DLD1 (cell line): ENCODE data around the gene BRMS1.
"Not testable (repeated sequence)": the region's sequence is repeated elsewhere in the genome, so short reads cannot be mapped to it uniquely, and the experiment has no call there.

Source experiments
- in situ Hi-C: cut with HindIII; loops from 2 replicates; pipeline ENCODE4 v1.10.0; 2017; ENCODE audit warnings: low sequenced_read_pairs

Gene BRMS1

GRCh38 chr11:66326261-66327111 is 18.4 kb downstream of the BRMS1 start:
- in situ Hi-C loops: no loop called here

DNA sequence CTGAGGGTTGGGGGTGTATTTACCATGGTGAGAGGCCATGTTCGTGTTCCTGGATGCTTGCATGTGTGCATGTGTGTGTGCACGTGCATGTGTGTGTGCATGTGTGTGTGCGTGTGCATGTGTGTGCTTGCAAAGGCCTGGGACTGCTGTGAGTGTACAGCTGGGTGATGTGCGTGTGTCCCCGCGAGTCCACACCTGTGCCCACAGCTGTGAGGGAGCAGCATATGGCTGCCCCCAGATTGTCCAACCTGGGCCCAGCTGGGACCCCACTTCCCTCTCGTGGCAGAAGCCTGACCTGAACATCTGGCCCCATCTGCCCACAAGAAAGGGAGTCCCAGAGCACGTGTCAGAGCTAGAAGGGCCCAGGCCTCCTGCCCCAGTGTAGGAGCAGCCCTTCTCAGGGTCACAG is 19.6 kb downstream of the BRMS1 start:
- in situ Hi-C loops: no loop called here

- in situ Hi-C loops: no loop called here
Observed at GRCh38 chr11:66324664-66325063, 20.2 kb downstream of the BRMS1 start.

GRCh38 chr11:66323684-66324083 is 21.2 kb downstream of the BRMS1 start:
- in situ Hi-C loops: no loop called here

GRCh38 chr11:66322732-66323427 is 22.0 kb downstream of the BRMS1 start:
- in situ Hi-C loops: no loop called here

GRCh38 chr11:66321606-66322005 is 23.3 kb downstream of the BRMS1 start:
- in situ Hi-C loops: no loop called here

DNA sequence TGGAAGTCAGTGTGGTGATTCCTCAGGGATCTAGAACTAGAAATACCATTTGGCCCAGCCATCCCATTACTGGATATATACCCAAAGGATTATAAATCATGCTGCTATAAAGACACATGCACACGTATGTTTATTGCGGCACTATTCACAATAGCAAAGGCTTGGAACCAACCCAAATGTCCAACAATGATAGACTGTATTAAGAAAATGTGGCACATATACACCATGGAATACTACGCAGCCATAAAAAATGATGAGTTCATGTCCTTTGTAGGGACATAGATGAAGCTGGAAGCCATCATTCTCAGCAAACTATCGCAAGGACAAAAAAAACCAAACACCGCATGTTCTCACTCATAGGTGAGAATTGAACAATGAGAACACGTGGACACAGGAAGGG is 24.2 kb downstream of the BRMS1 start:
- in situ Hi-C loops: not testable (repeated sequence)

- in situ Hi-C loops: not testable (repeated sequence)
Observed at GRCh38 chr11:66320289-66320688, 24.6 kb downstream of the BRMS1 start.

- in situ Hi-C loops: no loop called here
Observed at GRCh38 chr11:66318600-66318970, 26.3 kb downstream of the BRMS1 start.

GRCh38 chr11:66317723-66318599 is 26.9 kb downstream of the BRMS1 start:
- in situ Hi-C loops: no loop called here

DNA sequence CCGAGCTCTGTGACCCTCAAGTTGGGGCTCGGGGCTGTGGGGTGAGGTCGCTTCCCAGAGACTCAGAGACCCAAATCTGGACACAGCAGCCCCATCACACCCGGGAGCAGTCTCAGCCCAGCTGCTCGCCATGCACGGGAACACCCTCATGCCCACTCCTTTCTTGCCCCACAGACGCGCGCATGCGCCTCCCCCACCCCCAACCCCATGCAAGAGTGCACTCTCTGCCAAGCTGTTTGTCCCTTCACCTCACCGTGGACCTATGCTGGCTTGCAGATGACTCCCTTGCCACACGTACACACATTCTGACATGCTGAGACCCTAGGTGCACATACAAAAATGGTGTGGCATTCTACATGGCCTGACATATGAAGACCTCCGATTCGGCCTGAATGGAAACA is 27.6 kb downstream of the BRMS1 start:
- in situ Hi-C loops: no loop called here

- in situ Hi-C loops: no loop called here
Observed at GRCh38 chr11:66316849-66317251, 28.1 kb downstream of the BRMS1 start, which contains the start of gene CD248. TSS of gene CD248 (minus strand) at chr11:66317044. CDS start at chr11:66317027, 17 bp downstream.

- in situ Hi-C loops: no loop called here
Observed at GRCh38 chr11:66315921-66316811, 28.7 kb downstream of the BRMS1 start.

DNA sequence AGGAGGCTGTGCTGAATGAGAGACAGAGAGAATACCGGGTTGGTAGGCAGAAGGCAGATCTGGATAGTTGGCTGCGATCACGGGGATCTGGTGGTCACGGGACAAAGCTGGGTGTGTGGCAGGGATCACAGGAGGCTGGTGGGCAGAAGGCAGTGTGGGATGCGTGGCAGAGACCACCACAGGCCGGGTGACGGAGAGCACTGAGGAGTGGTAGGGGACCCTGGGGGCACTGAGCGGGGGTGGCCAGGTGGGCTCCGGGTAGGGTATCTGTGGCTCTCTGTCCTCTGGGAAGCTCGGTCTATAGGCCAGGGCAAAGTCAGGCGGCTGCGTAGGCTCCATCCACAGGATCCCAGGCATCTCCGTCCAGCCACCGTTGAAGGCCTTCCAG is 29.4 kb downstream of the BRMS1 start:
- in situ Hi-C loops: no loop called here

DNA sequence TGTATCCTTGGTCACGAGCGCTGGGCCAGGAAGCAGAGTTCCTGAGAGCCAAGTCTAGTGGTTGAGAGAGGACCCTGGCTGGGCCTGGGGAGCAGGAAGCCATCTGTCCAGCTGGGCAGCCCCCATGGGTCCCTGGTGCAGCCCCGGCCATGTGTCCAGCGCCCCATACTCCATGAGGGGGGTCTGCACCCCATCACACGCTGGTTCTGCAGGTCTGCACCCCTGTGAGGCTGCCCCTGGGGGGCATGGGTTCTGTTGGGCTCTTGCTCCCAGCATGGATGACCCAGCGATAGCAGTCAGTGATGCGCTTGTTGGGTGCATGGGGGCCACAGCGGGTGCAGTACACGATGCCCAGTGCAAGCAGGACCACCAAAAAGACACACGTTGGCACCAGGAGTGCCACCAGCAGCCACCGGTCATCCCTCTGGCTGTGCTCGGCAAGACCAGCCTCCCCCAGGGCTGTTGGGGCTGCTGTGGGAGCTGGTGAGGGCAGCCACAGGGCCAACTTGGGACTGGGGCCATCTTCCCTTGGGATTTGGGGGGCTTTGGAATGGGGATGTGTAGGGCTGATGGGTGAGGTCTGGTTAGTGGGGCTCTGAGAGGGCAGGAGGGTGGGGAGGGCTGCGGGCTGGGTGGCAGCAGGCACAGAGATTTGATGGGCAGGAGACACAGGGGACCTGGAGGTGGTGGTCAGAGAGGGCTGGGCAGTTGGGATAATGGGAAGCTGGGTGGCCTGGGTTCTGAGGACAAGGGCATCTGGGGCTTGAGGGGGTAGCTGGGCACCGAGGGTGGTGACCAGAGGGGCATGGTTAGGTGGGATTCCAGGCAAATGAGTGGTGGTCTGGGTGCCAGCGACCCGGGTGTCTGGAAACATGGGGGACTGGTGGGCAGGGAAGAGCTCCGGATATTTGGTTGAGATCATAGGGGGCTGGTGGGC is 30.1 kb downstream of the BRMS1 start:
- in situ Hi-C loops: no loop called here

GRCh38 chr11:66314186-66314501 is 30.8 kb downstream of the BRMS1 start:
- in situ Hi-C loops: no loop called here

GRCh38 chr11:66313321-66314185 is 31.4 kb downstream of the BRMS1 start:
- in situ Hi-C loops: no loop called here

DNA sequence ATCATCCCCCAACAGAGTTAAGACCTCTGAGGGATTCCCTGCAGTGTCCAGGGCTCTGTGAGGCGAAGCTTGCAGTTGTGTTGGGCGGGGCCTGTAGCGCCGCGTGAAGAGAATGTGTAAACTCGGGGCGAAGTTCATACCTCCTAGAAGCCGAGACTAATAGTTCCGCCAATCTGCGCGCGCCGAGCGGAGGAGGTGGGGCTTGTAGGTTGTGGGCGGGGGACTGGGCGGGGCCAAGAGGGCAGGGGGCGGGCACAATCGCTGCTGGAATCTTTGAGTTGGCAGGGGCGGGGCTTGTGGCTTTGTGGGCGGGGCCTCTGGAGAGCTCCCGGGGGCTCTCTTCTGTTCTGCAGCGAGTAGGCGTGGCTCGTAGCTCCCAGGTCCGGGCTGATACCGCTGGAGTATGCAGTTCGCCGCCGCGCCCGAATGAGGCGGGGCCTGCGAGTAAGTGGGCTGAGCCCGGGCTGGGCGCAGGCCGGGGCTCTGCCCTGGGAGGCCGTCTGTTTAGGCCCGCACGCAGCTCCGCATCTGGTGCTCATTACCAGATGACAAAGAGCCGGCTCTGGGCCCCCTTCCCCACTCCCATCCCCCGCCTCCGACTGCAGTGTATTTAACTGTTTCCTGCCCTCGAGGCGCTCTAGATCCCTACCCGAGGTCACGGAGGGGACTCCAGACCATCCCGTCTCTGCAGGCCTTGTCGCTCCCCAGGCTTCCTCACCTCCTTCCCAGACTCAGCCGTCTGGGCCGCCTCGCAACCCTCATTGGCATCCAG is 32.2 kb downstream of the BRMS1 start:
- in situ Hi-C loops: no loop called here
